Heart left ventricle (tissue), 16 donors: ENCODE data around the gene BICC1. TPM values are rescaled to one million over a fixed set of nuclear protein-coding genes. Genes with fewer than 3 reads are reported as not detected.

ENCODE experiments used
- ATAC-seq, 4 donors: fragments of 200-7000 bp; cut with Tn5 transposase; one replicate each; pipeline ENCODE4 v1.9.1; 2020 to 2022; ENCODE audit warnings: moderate library complexity in 4 of 4, mild to moderate bottlenecking in 3 of 4, moderate number of reproducible peaks in 1 of 4
- DNase-seq, 5 donors: peaks; one replicate each; pipeline ENCODE4 v3.0.0-alpha.2; 2020
- H3K27ac ChIP-seq, 12 donors: fragments of 200-600 bp; sonication (generic) in 4 of 12; one replicate each; pipeline versions ENCODE4 v1.5.0 to v1.8.0; 2016 to 2022; ENCODE audit warnings: mild to moderate bottlenecking in 2 of 12
- H3K27me3 ChIP-seq, 9 donors: fragments of 200-600 bp; sonication (generic) in 2 of 9; one replicate each; pipeline versions ENCODE4 v1.5.1 to v1.8.0; 2016 to 2022; ENCODE audit warnings: mild to moderate bottlenecking in 3 of 9
- H3K36me3 ChIP-seq, 9 donors: fragments of 200-600 bp; sonication (generic) in 2 of 9; one replicate each; pipeline versions ENCODE4 v1.5.0 to v1.8.0; 2018 to 2022; ENCODE audit warnings: mild to moderate bottlenecking in 2 of 9
- H3K4me1 ChIP-seq, 12 donors: fragments of 200-600 bp; sonication (generic) in 4 of 12; one replicate each; pipeline versions ENCODE4 v1.5.0 to v1.8.0; 2016 to 2022; ENCODE audit warnings: mild to moderate bottlenecking in 3 of 12
- H3K4me3 ChIP-seq, 12 donors: fragments of 200-600 bp; sonication (generic) in 4 of 12; one replicate each; pipeline versions ENCODE4 v1.5.0 to v1.8.0; 2017 to 2022; ENCODE audit warnings: mild to moderate bottlenecking in 9 of 12, moderate library complexity in 4 of 12
- H3K9me3 ChIP-seq, 12 donors: fragments of 200-600 bp; sonication (generic) in 4 of 12; one replicate each; pipeline versions ENCODE4 v1.5.0 to v1.8.0; 2016 to 2022; ENCODE audit warnings: mild to moderate bottlenecking in 1 of 12
- CTCF ChIP-seq, 12 donors: fragments of 200-600 bp; sonication (generic) in 4 of 12; IDR thresholded peaks; one replicate each; pipeline versions ENCODE4 v1.5.0 to v1.8.0; 2018 to 2022; ENCODE audit warnings: antibody characterized with exemption in 12 of 12, mild to moderate bottlenecking in 5 of 12
- POLR2A ChIP-seq, 2 donors: fragments of 450-650 bp; IDR thresholded peaks; one replicate each; pipeline ENCODE4 v1.6.1; 2017; ENCODE audit warnings: antibody characterized with exemption in 2 of 2, mild to moderate bottlenecking in 2 of 2, moderate library complexity in 2 of 2
- WGBS, 4 donors: extraction: QIAGEN DNeasy Blood & Tissue Kit in 2 of 4; methylation state at CpG; one replicate each; pipeline versions ENCODE4 v1.1.5 to v1.1.7; 2013 to 2018; 5-methylcytosine and 5-hydroxymethylcytosine counted together
- intact Hi-C, 10 donors: fragments of 100-400 bp; cut with DNase I; formaldehyde crosslinking; loops; one replicate each; pipeline versions ENCODE4 v1.11.1 to v1.14.2; 2022
- polyA plus RNA-seq, 2 donors: library from polyadenylated mRNA; stranded (reverse); fragments of 200-250 nt; gene quantifications; one replicate each; pipeline ENCODE4 v1.2.3, GENCODE V29; 2013
- total RNA-seq, 9 donors: library from RNA; depleted of rRNA in 2 of 9; stranded (reverse); fragments of >200 nt in 2 of 9; fragmentation: NEBNext Ultra II Directional in 3 of 9; extraction: Animal tissue kit (Norgen Biotek cat#: 25700) in 3 of 9; gene quantifications; one replicate each; pipeline versions ENCODE4 v1.1.0 to v1.2.4, GENCODE V29; 2016 to 2023
- donor health status: ischemic (EF 13 %, LVEDD 7.1; RV severe dilation, severe dysfunction).
- donor health status: healthy with polysubstance abuse.
- donor health status: DM: no; HTN: yes; CAD: no.
- donor health status: DM: no; HTN: no; CAD: no.
- donor health status: ischemic (EF 25% LVEDD 6.9; RV normal size, moderate dysfunction).
- donor health status: ischemic (EF 25% LVEDD 5.7; RV mildly dilated, moderate dysfunction).
- donor health status: healthy.
- donor health status: DM: yes; HTN: yes; CAD: no.
- donor health status: ischemic (EF 35%, LVEDD 5.7; RV mildly dilated, moderate dysfunction).
- donor health status: nonischemic (EF 11% LVEDD 7.7; RV severe dilation, severe dysfunction).
- donor health status: DM: yes; HTN: yes; CAD: no.
- donor health status: PGD.
- donor health status: ischemic (EF 29% LVEDD 5.4; RV normal size, mild dysfunction).
- donor health status: nonischemic (EF 23%, LVEDD 6.1; RV moderate dilation, normal function).

Gene BICC1
- total and polyA plus RNA-seq, 11 donors: 1.6 to 18.7 (median 4.8) TPM

GRCh38 chr10:58698777-58699356 lies 186.2 kb downstream of the BICC1 start:
- ATAC-seq: no peak
- WGBS, 4 donors: 78 to 86% (median 80%) methylated on average over 5 of the region's 5 CpGs
- Histone ChIP-seq H3K9me3 (peaks cover 0 to 16% (median 0%) of the 10 kb centered on the region in 12 donors), H3K36me3 (no peaks in the 10 kb centered on the region), H3K4me3 (no peak overlapping the region), H3K27me3 (no peaks in the 10 kb centered on the region), H3K27ac (no peak overlapping the region), H3K4me1 (peaks cover 0 to 22% (median 0%) of the 10 kb centered on the region in 12 donors)
- TF ChIP-seq CTCF (IDR thresholded peaks at IDR 0.05) (no peak), POLR2A (IDR thresholded peaks at IDR 0.05) (no peak)
- no peak for DNase-seq
- intact Hi-C loops: no loop called here

GRCh38 chr10:58700591-58700990 lies 187.9 kb downstream of the BICC1 start:
- H3K27me3 ChIP-seq: no peaks in the 10 kb centered on the region
- TF ChIP-seq POLR2A (IDR thresholded peaks at IDR 0.05) (no peak), CTCF (IDR thresholded peaks at IDR 0.05) (no peak)
- intact Hi-C loops: no loop called here
- no peak overlapping the region for H3K4me3 ChIP-seq
- no peaks in the 10 kb centered on the region for H3K9me3 ChIP-seq
- peaks cover 0 to 30% (median 0%) of the 10 kb centered on the region in 12 donors for H3K4me1 ChIP-seq
- WGBS, 4 donors: 52 to 89% (median 87%) methylated on average over 1 of the region's 1 CpG
- DNase-seq: no peak
- no peaks in the 10 kb centered on the region for H3K36me3 ChIP-seq
- peak overlapping the region in 6 of 12 donors; percentile 16 to 44 (median 23) for H3K27ac ChIP-seq
- no peak for ATAC-seq

GRCh38 chr10:58701405-58702135 lies 188.9 kb downstream of the BICC1 start:
- Histone ChIP-seq H3K9me3 (peaks cover 0 to 3% (median 0%) of the 10 kb centered on the region in 12 donors), H3K27me3 (no peaks in the 10 kb centered on the region), H3K4me3 (no peak overlapping the region), H3K36me3 (no peaks in the 10 kb centered on the region), H3K4me1 (peaks cover 0 to 30% (median 0%) of the 10 kb centered on the region in 12 donors), H3K27ac (peak overlapping the region in 6 of 12 donors; percentile 16 to 47 (median 28))
- DNase-seq (peak in 2 of 5 donors; percentile 18 to 25), ATAC-seq (peak; percentile 41 to 88 (median 59))
- TF ChIP-seq POLR2A (IDR thresholded peaks at IDR 0.05): no peak
- no peak for TF ChIP-seq CTCF (IDR thresholded peaks at IDR 0.05)
- intact Hi-C loops: no loop called here
- WGBS, 4 donors: 64 to 79% (median 73%) methylated on average over 6 of the region's 6 CpGs

GRCh38 chr10:58704226-58704625 lies 191.6 kb downstream of the BICC1 start:
- H3K27me3 ChIP-seq: no peaks in the 10 kb centered on the region
- peak overlapping the region in 1 of 12 donors; percentile 8 for H3K27ac ChIP-seq
- no peak for TF ChIP-seq POLR2A (IDR thresholded peaks at IDR 0.05)
- TF ChIP-seq CTCF (IDR thresholded peaks at IDR 0.05): no peak
- 88 to 93% (median 91%) methylated on average over 1 of the region's 1 CpG for WGBS, 4 donors
- peaks cover 0 to 3% (median 0%) of the 10 kb centered on the region in 12 donors for H3K9me3 ChIP-seq
- ATAC-seq (no peak), DNase-seq (no peak)
- no peaks in the 10 kb centered on the region for H3K36me3 ChIP-seq
- no peak overlapping the region for H3K4me3 ChIP-seq
- H3K4me1 ChIP-seq: peaks cover 0 to 30% (median 0%) of the 10 kb centered on the region in 12 donors
- intact Hi-C loops: no loop called here
